Prostate gland (tissue), 2 donors: ENCODE results near the gene DENND1C. TPM values are rescaled to one million over a fixed set of nuclear protein-coding genes. Genes with fewer than 3 reads are reported as not detected.

Source experiments
- DNase-seq: peaks from one replicate; pipeline ENCODE4 v3.0.0-alpha.2; 2019; ENCODE audit warnings: low spot score
- H3K27ac ChIP-seq, 2 donors: fragments of 200-600 bp; sonication (generic); 2 replicates each; pipeline ENCODE4 v1.5.1; 2017 to 2019
- H3K27me3 ChIP-seq: fragments of 200-600 bp; sonication (generic); replicated peaks from 2 replicates; pipeline ENCODE4 v1.5.1; 2019; ENCODE audit not compliant: insufficient read depth
- H3K36me3 ChIP-seq, 2 donors: fragments of 200-600 bp; sonication (generic); 1 replicate in 1 of 2; 2 replicates in 1 of 2; pipeline versions ENCODE4 v1.5.1 to v1.8.1; 2017 to 2019
- H3K4me1 ChIP-seq: fragments of 200-600 bp; sonication (generic); replicated peaks from 2 replicates; pipeline ENCODE4 v1.5.1; 2019
- H3K4me3 ChIP-seq, 2 donors: fragments of 200-600 bp; sonication (generic); 2 replicates each; pipeline ENCODE4 v1.5.1; 2017 to 2019
- H3K9me3 ChIP-seq: fragments of 200-600 bp; sonication (generic); 2 replicates; pipeline ENCODE4 v1.5.1; 2017
- POLR2A ChIP-seq: fragments of 450-650 bp; IDR thresholded peaks from one replicate; pipeline ENCODE4 v1.6.1; 2016; ENCODE audit warnings: antibody characterized with exemption, mild to moderate bottlenecking
- POLR2AphosphoS5 ChIP-seq: sonication (generic); formaldehyde crosslinking; IDR thresholded peaks from one replicate; pipeline ENCODE4 v1.6.1; 2017; ENCODE audit warnings: antibody characterized with exemption
- WGBS: methylation state at CpG from one replicate; pipeline ENCODE4 v1.1.5; 2018; 5-methylcytosine and 5-hydroxymethylcytosine counted together
- intact Hi-C: fragments of 100-400 bp; cut with DNase I; formaldehyde crosslinking; loops from one replicate; pipeline ENCODE4 v1.14.2; 2022
- total RNA-seq, 2 donors: library from RNA; depleted of rRNA; stranded (reverse); fragments of >200 nt; gene quantifications; one replicate each; pipeline ENCODE4 v1.1.0, GENCODE V29; 2016
- TF ChIP-seq, protein P1 (sequence below), 4 experiments: fragments of 200-600 bp in 2 of 4; fragments of 450-650 bp in 2 of 4; sonication (generic) in 2 of 4; IDR thresholded peaks; 1 replicate in 3 of 4; 2 replicates in 1 of 4; pipeline ENCODE4 v1.5.1; 2016 to 2019; ENCODE audit warnings: antibody characterized with exemption in 4 of 4, mild to moderate bottlenecking in 2 of 4, moderate library complexity in 2 of 4

DENND1C gene
- total RNA-seq, 2 donors from 2014 or later, result 0.91 to 1.4 TPM

DNA sequence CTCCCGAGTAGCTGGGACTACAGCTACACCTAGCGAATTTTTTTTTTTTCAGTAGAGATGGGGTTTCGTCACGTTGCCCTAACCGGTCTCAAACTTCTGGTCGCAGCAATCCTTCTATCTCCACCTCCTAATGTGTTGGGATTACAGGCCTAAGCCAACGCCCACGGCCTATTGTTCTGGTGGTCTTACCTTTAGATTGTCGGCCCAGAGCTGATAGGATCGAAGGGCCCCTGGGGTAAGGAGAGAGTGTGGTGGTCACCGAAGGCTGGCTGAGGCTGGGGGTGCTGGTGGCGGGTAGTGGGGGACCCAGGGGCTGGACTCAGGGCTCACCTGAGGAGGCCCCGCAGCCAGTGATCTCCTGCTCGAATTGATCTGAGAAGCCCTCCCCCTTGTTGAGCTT lies 10.5 kb downstream of the DENND1C start:
- peaks cover 7% of the 10 kb centered on the region for H3K27me3 ChIP-seq
- H3K9me3 ChIP-seq, result no peaks in the 10 kb centered on the region
- no peaks in the 10 kb centered on the region for H3K36me3 ChIP-seq
- TF ChIP-seq POLR2AphosphoS5 (no peak), POLR2A (no peak)
- TF ChIP-seq, protein P1, sequence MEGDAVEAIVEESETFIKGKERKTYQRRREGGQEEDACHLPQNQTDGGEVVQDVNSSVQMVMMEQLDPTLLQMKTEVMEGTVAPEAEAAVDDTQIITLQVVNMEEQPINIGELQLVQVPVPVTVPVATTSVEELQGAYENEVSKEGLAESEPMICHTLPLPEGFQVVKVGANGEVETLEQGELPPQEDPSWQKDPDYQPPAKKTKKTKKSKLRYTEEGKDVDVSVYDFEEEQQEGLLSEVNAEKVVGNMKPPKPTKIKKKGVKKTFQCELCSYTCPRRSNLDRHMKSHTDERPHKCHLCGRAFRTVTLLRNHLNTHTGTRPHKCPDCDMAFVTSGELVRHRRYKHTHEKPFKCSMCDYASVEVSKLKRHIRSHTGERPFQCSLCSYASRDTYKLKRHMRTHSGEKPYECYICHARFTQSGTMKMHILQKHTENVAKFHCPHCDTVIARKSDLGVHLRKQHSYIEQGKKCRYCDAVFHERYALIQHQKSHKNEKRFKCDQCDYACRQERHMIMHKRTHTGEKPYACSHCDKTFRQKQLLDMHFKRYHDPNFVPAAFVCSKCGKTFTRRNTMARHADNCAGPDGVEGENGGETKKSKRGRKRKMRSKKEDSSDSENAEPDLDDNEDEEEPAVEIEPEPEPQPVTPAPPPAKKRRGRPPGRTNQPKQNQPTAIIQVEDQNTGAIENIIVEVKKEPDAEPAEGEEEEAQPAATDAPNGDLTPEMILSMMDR (IDR thresholded peaks at IDR 0.05), result no peak
- H3K4me1 ChIP-seq, result no peaks in the 10 kb centered on the region
- H3K27ac ChIP-seq, result no peak overlapping the region
- intact Hi-C loops, result no loop called here
- no peak for DNase-seq
- 86% methylated on average over 14 of the region's 14 CpGs for WGBS
- H3K4me3 ChIP-seq, result no peak overlapping the region

DNA sequence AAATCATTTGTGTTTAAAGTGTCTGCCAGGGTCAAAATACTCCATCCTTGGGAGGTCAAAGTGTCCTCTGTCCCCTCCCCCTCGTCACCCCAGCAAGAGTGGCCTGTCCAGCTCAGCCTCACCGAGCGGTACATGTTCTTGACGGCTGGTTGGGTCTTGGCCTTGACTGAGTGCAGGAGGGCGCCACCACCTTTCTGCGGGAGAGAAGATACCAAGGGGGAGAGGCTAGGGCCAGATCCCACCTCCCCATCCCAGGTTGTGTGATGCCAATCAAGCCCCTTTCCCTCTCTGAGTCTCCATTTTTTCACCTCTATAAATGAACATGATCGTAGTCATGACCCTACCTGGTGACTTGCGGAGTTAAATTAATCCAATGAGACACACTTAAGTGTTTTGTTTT lies 11.4 kb downstream of the DENND1C start:
- Histone ChIP-seq H3K27ac (no peak overlapping the region), H3K9me3 (no peaks in the 10 kb centered on the region), H3K36me3 (no peaks in the 10 kb centered on the region), H3K4me3 (no peak overlapping the region), H3K4me1 (no peaks in the 10 kb centered on the region), H3K27me3 (no peaks in the 10 kb centered on the region)
- DNase-seq, result no peak
- intact Hi-C loops, result no loop called here
- WGBS, result 70% methylated on average over 8 of the region's 8 CpGs
- TF ChIP-seq POLR2AphosphoS5 (no peak), POLR2A (no peak)
- TF ChIP-seq, protein P1 (IDR thresholded peaks at IDR 0.05), result no peak

DNA sequence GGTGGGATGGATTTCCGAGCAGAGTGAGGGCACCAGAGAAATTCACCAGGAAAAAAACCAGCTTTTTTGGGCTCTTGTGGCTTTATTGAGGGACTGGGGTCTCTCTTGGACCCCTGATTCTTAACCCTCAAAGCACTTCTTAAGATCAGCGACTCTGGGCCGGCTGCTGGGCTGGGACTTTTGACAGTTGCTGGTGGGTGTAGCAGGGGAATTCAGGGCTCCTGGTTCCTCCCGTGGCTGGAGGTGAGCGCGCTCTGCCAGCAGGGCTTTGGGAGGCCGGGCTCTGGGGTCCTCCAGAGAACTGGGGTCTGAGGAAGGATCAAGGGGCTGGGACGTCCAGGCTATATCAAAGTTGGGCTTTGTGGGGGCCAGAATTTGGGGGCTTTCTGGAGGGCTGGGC lies 14.2 kb downstream of the DENND1C start:
- Histone ChIP-seq H3K4me1 (no peaks in the 10 kb centered on the region), H3K27ac (no peak overlapping the region), H3K36me3 (no peaks in the 10 kb centered on the region), H3K9me3 (no peaks in the 10 kb centered on the region), H3K27me3 (no peaks in the 10 kb centered on the region), H3K4me3 (no peak overlapping the region)
- no peak for DNase-seq
- TF ChIP-seq POLR2AphosphoS5 (no peak), POLR2A (no peak)
- TF ChIP-seq, protein P1 (IDR thresholded peaks at IDR 0.05), result no peak
- intact Hi-C loops, result no loop called here
- 91% methylated on average over 8 of the region's 8 CpGs for WGBS

DNA sequence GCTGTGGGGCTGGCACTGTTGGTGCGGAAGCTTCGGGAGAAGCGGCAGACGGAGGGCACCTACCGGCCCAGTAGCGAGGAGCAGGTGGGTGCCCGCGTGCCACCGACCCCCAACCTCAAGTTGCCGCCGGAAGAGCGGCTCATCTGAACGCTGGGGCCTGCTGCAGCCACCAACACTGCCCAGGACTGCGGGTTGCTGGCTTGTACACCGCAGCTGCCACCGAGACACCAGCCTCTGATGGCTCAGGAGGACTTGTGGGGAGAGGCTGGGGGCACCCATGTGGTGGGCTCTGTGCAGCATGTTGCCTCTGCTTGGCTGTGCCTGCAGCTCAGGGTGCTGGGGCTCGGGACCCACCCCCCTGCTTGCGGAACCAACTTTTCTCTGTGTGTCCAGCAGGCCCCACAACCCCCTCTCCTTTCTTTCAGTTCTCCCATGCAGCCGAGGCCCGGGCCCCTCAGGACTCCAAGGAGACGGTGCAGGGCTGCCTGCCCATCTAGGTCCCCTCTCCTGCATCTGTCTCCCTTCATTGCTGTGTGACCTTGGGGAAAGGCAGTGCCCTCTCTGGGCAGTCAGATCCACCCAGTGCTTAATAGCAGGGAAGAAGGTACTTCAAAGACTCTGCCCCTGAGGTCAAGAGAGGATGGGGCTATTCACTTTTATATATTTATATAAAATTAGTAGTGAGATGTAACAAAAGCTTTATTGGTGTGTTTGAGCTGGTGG lies 14.9 kb downstream of the DENND1C start:
- no peak overlapping the region for H3K4me3 ChIP-seq
- H3K36me3 ChIP-seq, result no peaks in the 10 kb centered on the region
- no peaks in the 10 kb centered on the region for H3K9me3 ChIP-seq
- no peak overlapping the region for H3K27ac ChIP-seq
- TF ChIP-seq POLR2AphosphoS5 (no peak), POLR2A (no peak)
- TF ChIP-seq, protein P1 (IDR thresholded peaks at IDR 0.05), result no peak
- no peak for DNase-seq
- no peaks in the 10 kb centered on the region for H3K27me3 ChIP-seq
- intact Hi-C loops, result no loop called here
- WGBS, result 91% methylated on average over 16 of the region's 21 CpGs
- no peaks in the 10 kb centered on the region for H3K4me1 ChIP-seq

DNA sequence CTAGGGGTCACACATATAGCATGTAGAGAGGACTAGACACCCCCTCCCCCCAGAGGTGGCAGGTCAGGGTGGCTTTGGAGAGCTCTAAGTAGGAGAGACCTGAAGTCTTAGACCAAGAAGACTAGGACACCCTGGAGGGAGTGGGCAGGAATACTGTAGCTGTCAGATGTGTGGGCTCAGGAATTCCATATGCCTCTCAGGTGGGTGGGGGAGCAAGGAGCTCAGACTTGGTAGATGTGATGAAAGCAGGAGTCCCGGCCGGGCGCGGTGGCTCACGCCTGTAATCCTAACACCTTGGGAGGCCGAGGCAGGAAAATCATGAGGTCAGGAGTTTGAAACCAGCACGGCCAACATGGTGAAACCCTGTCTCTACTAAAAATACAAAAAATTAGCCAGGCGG lies 15.9 kb downstream of the DENND1C start:
- intact Hi-C loops, result no loop called here

More for the DNA sequence above, 15.9 kb downstream of the DENND1C start:
- Histone ChIP-seq H3K27ac (no peak overlapping the region), H3K36me3 (no peaks in the 10 kb centered on the region), H3K9me3 (no peaks in the 10 kb centered on the region), H3K4me1 (no peaks in the 10 kb centered on the region), H3K27me3 (no peaks in the 10 kb centered on the region), H3K4me3 (no peak overlapping the region)
- TF ChIP-seq POLR2A, result no peak
- TF ChIP-seq POLR2AphosphoS5, result no peak
- TF ChIP-seq, protein P1 (IDR thresholded peaks at IDR 0.05), result no peak
- 96% methylated on average over 8 of the region's 8 CpGs for WGBS
- no peak for DNase-seq
